PFSK-1 (cell line): Measurements from ENCODE around the gene HSPH1.

Experiments
- POLR2AphosphoS5 ChIP-seq: IDR thresholded peaks from 2 replicates; pipeline ENCODE4 v1.6.1; 2012; ENCODE audit warnings: low read depth, mild to moderate bottlenecking, control low read depth, low read length, moderate library complexity
- TAF1 ChIP-seq: IDR thresholded peaks from 2 replicates; pipeline ENCODE4 v1.6.1; 2012; ENCODE audit warnings: low read length, control low read depth, borderline replicate concordance; ENCODE audit not compliant: insufficient read depth

GRCh38 chr13:31105856-31106255 lies 55.8 kb downstream of the HSPH1 start:
- TF ChIP-seq TAF1 (no peak), POLR2AphosphoS5 (no peak)
